CD4-positive, alpha-beta T cell treated with Interleukin-6 at 100 ng/mL for 8 hours (primary cell): ENCODE measurements around the gene RTP4.

Experiments used
- DNase-seq: peaks from one replicate; pipeline ENCODE4 v3.0.0-alpha.2; 2020; ENCODE audit warnings: mixed read lengths, low spot score

RTP4 gene, protein sequence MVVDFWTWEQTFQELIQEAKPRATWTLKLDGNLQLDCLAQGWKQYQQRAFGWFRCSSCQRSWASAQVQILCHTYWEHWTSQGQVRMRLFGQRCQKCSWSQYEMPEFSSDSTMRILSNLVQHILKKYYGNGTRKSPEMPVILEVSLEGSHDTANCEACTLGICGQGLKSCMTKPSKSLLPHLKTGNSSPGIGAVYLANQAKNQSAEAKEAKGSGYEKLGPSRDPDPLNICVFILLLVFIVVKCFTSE

DNA sequence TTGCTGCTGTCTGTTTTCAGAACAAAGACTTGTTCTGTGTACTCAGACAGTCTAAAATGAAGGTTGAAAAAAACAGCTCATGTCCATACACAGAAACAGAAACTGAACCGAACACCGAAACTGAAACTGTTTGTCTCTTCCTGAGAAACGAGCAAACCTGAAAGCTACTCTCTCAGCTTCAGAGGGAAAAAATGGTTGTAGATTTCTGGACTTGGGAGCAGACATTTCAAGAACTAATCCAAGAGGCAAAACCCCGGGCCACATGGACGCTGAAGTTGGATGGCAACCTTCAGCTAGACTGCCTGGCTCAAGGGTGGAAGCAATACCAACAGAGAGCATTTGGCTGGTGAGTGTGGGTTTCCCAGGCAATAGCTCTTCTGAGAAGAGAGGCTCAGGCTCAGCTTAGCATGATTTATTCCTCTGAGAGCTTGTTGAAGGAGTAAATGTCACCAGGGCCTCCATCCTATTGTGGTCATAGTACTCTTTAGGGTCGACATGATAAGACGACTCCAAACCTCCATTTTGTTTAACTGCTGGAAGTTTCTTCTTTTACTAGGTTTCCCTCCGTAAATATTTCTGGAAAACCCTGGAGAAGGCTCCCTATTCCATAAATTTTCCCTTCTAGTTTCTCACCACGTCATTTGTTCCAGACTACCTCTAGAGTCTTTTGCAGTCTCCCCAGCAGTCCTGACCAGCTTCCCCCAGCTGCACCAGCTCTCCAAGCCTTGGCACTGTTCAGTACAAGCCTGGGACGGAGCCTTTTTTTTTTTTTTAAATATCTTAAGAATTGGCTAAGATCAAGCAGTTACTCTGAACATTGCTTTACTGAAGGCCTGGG, at the start of gene RTP4:
Gene RTP4, plus strand, starts transcription at position 135 of the 838 bp plus-strand sequence. Its CDS starts 57 bp downstream, at position 192.
- DNase-seq: peak; percentile 56

DNA sequence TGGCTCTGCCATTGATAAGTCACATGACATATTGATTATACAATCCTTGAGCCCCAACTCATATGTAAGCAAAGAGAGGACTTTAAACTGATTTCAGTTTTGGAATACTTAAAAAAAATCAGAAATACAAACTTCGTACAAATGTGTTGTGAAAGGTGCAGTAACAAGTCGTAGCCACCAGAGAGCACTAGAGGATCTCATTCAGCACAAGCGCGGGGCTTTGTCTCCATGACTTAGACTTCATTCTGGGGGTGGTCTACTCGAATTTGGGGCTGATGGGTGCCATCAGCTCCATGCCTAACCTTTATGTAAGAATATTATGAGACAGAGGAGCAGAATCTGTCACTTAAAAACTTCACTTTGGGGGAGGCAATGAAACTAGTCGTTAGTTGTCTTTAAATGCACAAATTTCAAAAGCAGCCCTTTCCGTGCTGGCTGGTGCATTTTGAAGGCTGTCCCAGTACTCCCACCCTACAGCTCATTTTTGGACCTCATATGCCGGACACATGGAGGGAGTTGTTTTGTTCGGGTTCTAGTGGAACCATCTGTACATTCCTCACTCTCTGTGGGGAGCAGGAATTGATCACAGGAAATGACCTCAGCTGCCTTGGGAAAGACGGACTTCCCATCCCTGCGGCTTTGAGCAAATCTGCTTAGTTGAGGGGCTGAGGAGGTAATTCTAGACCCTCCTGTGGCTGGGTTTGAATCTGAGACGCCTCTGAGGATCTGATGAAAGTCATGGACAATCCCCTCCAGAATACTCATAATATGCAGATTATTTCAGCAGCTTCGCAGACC, 49.2 kb upstream of the RTP4 start:
- DNase-seq: peak; percentile 43

DNA sequence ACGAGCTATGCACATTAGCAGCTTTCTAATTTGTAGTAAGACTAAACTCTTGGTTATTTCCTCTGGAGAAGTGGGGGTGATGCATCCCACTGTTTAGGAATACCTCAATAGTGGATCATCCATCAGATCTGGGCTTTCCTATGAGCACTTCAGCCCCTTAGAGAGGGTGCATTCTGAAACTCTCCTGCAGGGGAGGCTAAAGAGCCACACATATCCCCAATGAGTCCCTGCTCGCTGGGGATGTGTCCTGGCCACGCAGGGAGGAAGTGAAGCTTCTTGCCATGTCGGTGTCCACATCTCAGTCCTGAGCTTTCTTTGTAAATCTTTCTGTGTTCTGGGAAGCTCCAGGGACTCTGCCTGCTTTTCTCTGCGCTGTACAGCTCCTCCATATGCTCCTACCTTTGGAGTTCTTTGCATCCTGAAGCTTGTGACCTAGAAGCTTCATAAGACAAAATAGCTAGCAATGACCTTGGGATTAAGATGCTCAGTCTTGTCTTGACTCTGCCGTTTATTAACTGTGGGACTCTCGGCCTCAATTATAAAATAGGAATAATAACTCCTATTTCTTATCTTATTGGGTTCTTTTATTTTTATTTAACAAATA, 48.4 kb upstream of the RTP4 start:
- peak; percentile 20 for DNase-seq

DNA sequence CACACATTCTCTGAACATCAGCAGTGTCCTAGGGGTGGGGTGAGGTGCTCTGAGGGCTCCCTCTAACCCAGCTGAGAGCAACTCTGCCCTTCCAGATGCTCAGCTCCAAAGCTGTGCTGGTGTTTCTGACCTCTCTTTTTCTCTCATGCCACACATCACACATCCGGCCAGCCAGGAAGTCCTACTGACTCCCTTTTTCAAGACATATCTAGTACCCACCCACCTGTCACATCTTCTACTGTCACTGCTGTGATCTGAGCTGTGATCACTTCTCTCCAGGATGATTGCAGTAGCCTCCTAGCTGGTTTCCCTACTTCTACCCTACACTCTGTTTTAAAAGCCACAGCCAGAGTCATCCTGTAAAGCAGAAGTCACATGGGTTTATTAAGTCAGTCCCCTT, 46.4 kb upstream of the RTP4 start:
- DNase-seq: no peak

DNA sequence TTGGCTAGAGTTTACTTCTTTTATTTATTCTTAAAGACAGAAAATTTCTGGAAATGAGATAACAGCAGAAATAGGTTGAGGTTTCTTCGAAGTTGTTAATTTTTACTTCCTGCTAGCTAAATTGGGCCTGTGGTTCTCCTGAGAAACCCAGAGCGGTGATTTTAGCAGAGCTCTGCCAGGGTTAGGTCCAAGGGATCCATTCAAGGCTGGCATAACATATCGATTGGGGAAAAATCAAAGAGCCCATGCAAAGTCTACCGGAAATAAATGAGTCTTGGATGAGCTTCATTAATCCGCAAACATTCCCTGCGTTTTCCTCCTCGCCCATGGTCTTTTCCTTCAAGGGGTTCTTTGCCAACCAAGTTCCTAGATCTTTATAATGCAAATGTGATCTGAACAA, 45.9 kb upstream of the RTP4 start:
- DNase-seq: no peak

DNA sequence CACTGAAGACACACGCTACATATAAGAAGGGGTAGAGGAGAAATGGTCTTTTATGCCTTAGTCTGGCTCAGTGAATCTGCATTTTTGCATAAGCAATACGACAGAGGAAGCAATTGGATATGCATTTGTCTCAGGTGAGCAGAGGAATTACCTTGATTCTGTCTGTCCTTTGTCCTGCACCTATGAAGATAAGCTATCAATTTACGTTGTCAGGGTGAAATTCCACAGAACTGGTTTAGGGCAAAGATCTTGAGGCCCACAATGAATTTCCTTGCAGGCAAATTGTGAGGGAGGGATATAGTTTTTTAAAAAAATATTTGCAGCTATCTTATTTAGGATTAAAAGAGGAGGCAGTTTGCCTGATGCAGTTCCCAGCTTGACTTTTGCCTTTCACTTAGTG, 45.1 kb upstream of the RTP4 start:
- DNase-seq: no peak

DNA sequence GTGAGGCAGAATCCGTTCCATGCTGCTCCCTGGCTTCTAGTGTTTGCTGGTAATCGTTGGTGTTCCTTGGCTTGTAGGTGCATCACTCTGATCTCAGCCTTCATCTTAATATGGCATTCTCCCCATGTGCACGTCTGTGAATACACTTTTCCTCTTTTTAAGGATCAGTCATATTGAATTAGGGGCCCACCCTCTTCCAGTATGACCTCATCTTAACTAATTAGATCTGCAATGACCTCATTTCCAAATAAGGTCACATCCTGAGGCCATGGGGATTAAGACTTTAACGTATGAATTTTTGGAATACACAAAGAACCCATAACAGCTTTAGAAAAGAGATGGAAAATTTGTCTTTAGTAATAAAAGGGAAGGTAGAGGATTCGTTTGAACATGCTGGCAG, 42.6 kb upstream of the RTP4 start:
- no peak for DNase-seq

DNA sequence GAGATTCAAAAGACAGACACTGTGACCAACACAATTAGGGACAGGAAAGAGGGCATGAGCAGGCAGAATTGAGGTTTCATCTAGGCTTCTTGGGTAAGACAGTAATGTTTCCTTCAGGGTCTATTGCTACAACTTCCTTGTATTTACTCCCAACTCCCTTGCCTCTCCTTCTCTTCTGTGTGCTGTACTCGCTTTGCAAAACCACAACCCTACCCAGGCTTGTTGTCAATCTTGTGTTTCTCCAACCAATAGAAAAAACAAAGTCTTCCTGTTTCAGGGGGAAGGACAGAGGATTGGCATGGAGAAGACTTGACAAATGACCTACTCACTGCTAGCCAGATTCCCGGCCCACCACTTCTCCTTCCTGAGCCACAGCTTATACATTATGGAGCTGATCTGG, 40.3 kb upstream of the RTP4 start:
- no peak for DNase-seq

DNA sequence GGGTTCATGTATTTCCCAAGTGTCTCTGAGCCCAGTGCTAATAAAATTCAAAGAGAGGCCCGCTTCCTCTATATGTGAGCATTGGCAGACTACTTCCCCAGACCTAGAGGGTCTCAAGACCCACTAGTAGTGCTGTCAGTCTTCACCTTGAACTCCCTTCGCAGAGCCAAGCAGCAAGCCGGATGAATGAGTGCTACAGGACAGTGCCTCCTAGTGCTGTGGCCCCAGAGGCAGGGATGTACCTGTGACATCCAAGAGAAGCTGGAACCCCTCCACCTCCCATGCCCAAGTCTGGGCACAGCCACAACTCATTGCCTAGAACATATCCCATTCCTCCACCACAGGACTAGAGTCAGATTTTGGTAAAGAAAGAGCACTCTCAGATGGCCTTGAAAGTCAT, 39.5 kb upstream of the RTP4 start:
- no peak for DNase-seq

DNA sequence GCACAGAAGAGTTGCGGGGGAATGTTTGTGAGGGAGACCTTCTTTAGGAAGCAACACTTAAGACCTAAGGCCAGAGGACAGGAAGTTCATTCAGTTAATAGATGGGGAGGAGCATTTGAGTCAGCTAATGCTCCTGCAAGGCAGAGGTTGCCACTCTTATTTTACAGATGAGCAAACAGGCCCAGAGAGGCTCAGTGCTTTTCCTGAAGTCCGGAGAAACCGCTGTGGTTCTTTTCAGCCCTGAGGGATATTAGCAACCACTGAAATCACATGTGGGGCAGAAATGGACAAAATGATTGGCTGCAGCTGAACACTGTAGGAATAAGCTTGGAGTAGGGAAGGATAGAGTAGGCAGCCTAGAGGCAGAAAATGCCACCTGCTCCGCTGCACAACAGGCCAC, 33.3 kb upstream of the RTP4 start:
- no peak for DNase-seq

DNA sequence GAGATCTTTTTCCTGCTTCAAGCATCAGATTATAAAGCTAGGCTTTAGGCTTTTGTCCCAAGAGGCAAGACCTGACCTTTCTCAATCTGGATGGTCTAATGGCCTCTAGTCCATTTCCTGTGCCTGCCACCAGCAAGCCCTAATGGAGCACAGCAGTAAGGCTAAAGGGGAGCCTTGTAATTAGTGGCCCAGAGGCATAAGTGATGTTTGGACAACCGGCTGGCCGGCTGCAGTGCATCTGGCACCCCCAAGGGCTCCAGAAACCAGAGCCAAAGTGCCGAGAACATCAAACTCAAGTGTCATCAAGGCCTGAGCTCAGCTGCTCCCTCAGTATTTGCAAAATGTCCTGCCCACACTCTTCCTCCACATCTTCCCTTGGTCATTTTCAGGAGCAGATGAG, 31.9 kb upstream of the RTP4 start:
- DNase-seq: no peak

DNA sequence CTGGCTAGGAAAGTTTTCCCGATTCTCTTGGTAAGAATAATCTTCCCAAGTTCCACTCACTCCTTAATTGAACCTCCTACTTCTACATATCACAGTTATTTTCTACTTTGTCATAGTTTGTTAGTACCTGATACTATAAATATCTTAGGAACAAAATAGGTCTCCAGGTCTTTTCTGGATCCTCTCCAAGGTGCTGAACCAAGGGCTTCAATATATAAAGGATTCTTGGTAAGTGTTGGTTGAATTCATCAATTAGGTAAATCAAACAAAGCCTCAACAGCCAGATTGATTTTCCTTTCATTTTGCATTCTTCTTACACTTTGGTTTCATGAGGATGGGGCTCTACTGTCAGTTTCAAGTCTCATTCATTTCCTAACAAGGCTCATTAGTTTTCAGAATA, 27.6 kb upstream of the RTP4 start:
- no peak for DNase-seq

DNA sequence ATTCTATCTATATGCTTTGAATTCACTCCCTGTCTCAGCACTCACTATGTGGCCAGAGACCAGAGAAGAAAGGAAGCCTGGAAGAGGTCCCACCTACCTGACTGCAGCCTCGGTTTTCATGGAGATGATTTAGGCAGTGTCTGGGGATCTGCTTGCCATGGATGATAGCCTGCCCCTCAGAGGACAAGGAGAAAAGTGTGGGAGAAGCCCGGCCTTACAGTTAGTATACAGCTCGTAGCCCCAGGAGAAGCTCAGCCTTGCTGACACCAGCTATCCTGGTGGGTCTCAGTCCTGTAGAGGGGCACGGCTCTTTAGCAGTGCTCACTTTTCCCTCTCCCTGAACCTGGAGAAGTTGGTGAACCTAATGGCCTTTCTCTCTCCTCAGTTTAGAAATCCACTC, 25.9 kb upstream of the RTP4 start:
- DNase-seq: no peak

DNA sequence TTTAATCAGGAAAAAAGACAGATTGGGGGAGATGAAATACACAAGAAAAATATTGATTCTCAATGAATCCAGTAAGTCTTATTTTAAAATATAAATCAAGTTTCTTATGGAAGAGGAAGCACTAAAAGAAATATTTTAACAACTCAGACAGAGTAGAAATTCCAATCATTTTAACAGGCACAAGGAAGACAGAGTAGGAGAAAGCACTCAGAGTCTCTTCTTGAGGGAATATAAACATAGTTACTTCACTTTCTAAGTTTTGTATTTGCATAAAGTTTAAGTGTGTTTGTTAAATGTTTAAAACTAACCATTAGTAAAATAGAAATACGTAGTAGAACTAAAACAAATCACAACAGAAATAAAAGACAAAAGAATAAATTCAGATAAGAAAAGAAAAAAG, 24.5 kb upstream of the RTP4 start:
- no peak for DNase-seq

DNA sequence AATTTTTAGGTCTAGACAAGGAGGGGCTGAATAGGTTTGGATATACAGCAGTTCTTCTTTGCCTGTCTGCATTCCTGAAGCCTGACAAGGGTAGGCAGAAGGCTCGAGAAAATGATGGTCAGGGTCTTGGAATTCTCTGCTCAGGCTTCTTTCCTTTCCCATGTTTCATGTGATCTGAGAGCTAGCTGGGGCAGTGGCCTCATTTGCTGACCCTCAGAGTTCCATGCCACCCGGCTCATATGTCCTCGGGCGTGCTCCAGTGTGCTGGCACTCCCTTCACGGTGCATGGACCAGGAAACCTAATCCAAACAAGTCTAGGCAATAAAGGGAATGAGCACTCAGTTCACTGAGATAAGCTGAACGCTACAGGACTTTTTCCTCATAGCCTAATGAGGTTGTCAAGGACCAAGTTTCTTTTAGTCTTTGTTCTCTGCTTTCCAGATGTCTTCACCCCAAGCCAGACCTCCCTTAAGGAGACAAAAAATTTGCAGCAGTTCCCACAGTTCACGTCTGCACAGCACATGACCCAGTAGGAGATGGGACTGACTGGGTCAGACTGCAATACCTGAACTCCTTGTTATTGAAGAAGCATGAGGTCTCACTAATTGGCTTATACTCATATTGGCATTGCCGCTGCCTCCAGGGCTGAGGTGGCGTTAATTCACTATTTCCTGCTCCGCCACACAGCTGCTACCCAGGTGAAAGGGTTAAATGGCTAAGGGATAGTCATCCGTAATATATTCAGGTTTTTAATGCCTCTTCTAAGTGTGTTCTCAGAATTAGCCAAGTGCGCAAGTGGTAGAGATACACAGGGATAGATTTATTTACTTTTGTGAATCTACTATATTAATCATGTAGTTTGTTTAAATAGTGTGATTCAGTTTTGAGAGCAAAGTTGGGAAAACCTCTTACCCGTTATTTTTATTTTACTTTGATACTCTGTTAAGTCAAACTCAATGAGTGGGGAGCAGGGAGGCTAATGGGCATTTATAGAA, 15.3 kb upstream of the RTP4 start:
- no peak for DNase-seq

DNA sequence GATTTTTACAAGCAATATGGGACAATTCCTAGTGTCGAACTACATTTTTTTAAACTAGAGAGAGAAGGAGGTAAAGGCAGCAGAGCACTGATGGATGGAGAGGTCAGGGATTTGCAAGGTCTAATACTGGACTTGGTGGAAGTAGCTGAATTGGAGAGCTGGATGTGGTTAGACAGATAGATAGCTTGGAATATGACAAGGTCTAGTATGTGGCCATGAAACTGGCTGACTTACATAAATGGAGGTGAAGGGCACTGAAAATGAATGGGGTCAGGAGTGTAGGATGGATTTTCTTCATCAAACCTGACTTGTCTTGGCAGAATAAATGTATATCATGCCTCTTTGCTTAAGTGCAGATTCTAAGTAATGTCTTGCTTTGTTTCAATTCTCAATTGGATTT, 10.1 kb upstream of the RTP4 start:
- DNase-seq: no peak

DNA sequence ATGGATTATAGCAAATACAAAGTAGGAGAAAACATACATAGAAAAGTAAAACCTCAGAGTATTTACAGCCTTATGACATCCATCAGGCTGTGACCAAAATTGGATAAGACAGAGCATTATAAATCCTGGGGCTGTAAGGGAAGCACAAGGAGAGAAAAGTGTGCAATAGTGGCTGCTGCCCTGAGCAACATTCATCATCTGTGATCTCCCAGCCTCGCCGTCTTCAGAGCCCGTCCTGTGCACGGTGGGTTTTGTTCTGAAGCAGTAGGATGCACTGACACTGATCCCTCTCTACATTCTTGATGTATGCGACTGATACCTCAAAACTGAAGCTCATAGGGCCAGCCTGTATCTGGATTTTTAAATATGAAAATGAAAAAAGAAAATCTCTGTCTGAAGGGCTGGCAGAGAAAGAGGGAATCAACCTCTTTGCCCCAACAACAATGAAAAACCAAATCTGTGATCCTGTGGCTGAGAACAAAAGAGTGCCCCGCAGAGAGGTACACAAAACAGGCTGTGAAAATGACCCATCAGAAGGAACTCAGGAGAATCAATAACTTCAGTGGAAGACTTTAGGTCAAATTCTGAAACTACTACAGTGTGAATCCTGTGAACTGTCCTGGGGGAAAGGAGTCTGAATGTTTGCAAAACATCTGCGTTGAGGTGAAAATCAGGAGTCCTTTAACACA, 8.2 kb upstream of the RTP4 start:
- DNase-seq: no peak

DNA sequence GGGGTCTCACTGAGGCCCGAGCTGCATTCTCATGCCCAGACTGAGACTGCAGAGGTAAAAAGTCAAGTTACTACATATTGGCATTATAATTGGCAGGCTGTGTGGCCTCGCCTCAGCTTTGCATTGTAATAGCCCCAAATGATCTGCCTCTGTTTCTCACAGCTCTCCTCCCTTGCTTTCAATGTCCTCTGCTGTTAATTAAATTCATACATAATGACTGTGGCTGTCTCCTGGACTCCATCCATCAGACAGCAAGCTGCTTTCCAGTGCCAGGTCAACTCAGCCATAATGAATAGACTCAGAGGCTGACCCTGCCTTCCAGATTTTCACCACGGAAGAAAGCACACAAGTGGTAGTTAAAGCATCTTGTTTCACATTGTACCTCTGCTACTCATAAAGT, 7.6 kb upstream of the RTP4 start:
- DNase-seq: no peak

DNA sequence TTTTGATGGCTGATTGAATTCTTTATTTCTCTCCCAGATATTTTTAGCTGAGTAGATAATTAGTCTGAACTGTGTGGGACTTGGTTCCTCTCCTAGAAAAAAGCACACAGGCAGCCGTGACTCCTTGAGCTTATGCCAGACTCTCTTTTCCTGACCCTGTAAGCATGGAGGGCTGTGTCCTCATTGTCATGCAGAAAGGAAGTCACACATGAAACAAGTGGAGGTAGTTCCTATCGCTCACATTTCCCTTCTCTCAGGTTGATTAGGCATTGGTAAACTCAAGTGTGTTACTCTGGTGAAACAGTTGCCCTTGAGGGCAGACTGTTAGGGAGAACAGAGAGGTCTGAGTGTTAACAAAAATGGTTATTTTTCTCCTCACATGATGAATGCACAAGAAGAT, 6.3 kb upstream of the RTP4 start:
- DNase-seq: no peak

DNA sequence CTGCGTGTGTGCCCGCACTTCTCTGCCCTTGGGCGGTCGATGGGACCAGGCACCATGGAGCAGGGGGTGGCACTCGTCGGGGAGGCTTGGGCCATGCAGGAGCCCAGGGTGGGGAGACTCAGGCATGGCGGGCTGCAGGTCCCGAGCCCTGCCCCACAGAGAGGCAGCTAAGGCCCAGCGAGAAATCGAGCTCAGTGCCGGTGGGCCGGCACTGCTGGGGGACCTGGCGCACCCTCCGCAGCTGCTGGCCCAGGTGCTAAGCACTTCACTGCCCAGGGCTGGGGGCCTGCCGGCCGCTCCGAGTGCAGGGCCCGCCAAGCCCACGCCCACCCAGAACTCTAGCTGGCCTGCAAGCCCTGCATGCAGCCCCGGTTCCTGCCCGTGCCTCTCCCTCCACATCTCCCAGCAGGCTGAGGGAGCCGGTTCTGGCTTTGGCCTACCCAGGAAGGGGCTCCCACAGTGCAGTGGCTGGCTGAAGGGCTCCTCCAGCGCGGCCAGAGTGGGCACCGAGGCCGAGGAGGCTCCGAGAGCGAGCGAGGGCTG, 553 bp upstream of the RTP4 start:
- no peak for DNase-seq
